ENCODE measurements around the gene CCDC63.
A peak's percentile ranks its signal among the peaks of the same experiment; 100 is the strongest.

CCDC63 gene

GRCh38 chr12:110846615-110847566 is at the start of gene CCDC63:
CCDC63 (plus strand) TSS chr12:110846987; CDS start chr12:110852955, 5,968 bp downstream.
- Histone ChIP-seq H3K27me3 (ENCODE audit: insufficient read depth, low read depth, severe bottlenecking) (peaks cover 16% of the 10 kb centered on the region), H3K9me3 (ENCODE audit: severe bottlenecking) (no peaks in the 10 kb centered on the region), H3K36me3 (no peaks in the 10 kb centered on the region), H3K4me3 (ENCODE audit: low read depth, low read length) (peak within 1 kb of the TSS; percentile 40), H3K27ac (no peak within 1 kb of the TSS)
- TF ChIP-seq CTCF (IDR thresholded peaks at IDR 0.05; ENCODE audit: low read depth, low read length), result peak; percentile 55
- peak; percentile 49 for DNase-seq

GRCh38 chr12:110798461-110798860 is 48.3 kb upstream of the CCDC63 start:
- Histone ChIP-seq H3K27ac (no peak overlapping the region), H3K36me3 (no peaks in the 10 kb centered on the region), H3K4me3 (ENCODE audit: low read depth, low read length) (no peak overlapping the region), H3K27me3 (ENCODE audit: insufficient read depth, low read depth, severe bottlenecking) (no peaks in the 10 kb centered on the region), H3K9me3 (ENCODE audit: severe bottlenecking) (no peaks in the 10 kb centered on the region)
- TF ChIP-seq CTCF (IDR thresholded peaks at IDR 0.05; ENCODE audit: low read depth, low read length), result no peak
- DNase-seq, result no peak

GRCh38 chr12:110802489-110802888 is 44.3 kb upstream of the CCDC63 start:
- no peak overlapping the region for H3K27ac ChIP-seq
- DNase-seq, result no peak
- no peak for TF ChIP-seq CTCF (IDR thresholded peaks at IDR 0.05; ENCODE audit: low read depth, low read length)
- no peaks in the 10 kb centered on the region for H3K36me3 ChIP-seq
- no peaks in the 10 kb centered on the region for H3K27me3 ChIP-seq (ENCODE audit: insufficient read depth, low read depth, severe bottlenecking)
- peaks cover 5% of the 10 kb centered on the region for H3K9me3 ChIP-seq (ENCODE audit: severe bottlenecking)
- no peak overlapping the region for H3K4me3 ChIP-seq (ENCODE audit: low read depth, low read length)

- no peak for TF ChIP-seq CTCF (IDR thresholded peaks at IDR 0.05; ENCODE audit: low read depth, low read length)
- H3K27me3 ChIP-seq (ENCODE audit: insufficient read depth, low read depth, severe bottlenecking), result no peaks in the 10 kb centered on the region
- H3K27ac ChIP-seq, result no peak overlapping the region
- DNase-seq, result no peak
- no peaks in the 10 kb centered on the region for H3K36me3 ChIP-seq
- H3K9me3 ChIP-seq (ENCODE audit: severe bottlenecking), result peaks cover 5% of the 10 kb centered on the region
- H3K4me3 ChIP-seq (ENCODE audit: low read depth, low read length), result no peak overlapping the region
These were observed 42.4 kb upstream of the CCDC63 start for GRCh38 chr12:110804406-110804805.

- Histone ChIP-seq H3K4me3 (ENCODE audit: low read depth, low read length) (no peak overlapping the region), H3K36me3 (no peaks in the 10 kb centered on the region), H3K27me3 (ENCODE audit: insufficient read depth, low read depth, severe bottlenecking) (no peaks in the 10 kb centered on the region), H3K27ac (no peak overlapping the region), H3K9me3 (ENCODE audit: severe bottlenecking) (peaks cover 5% of the 10 kb centered on the region)
- TF ChIP-seq CTCF (IDR thresholded peaks at IDR 0.05; ENCODE audit: low read depth, low read length), result no peak
- no peak for DNase-seq
These were observed 39.1 kb upstream of the CCDC63 start for GRCh38 chr12:110807640-110808039.
